ENCODE results near the gene PHF12.

GRCh38 chr17:28861393-28862203 is 89.7 kb downstream of the PHF12 start:
- TF ChIP-seq BHLHE40 (IDR thresholded peaks at IDR 0.05; ENCODE audit: borderline replicate concordance), result no peak
- no peak for TF ChIP-seq FOXM1 (IDR thresholded peaks at IDR 0.05; ENCODE audit: borderline replicate concordance)
- TF ChIP-seq HDGF (IDR thresholded peaks at IDR 0.05; ENCODE audit: borderline replicate concordance), result no peak
- TF ChIP-seq PKNOX1 (IDR thresholded peaks at IDR 0.05), result no peak
- no peak for TF ChIP-seq ZNF384 (IDR thresholded peaks at IDR 0.05)
- no peak for TF ChIP-seq FOXA1 (IDR thresholded peaks at IDR 0.05)
- no peak for TF ChIP-seq FOXK2 (IDR thresholded peaks at IDR 0.05)
- no peak for TF ChIP-seq SP1 (IDR thresholded peaks at IDR 0.05)
- TF ChIP-seq NFRKB (IDR thresholded peaks at IDR 0.05), result no peak
- TF ChIP-seq TARDBP (IDR thresholded peaks at IDR 0.05), result no peak
- no peak for TF ChIP-seq SUZ12 (IDR thresholded peaks at IDR 0.05)
- no peak for TF ChIP-seq CTBP1 (IDR thresholded peaks at IDR 0.05; ENCODE audit: borderline replicate concordance)
